Suprapubic skin (tissue), 3 donors: Measurements from ENCODE around the gene RARB.

Experiments used
- POLR2A ChIP-seq, 2 donors: fragments of 450-650 bp; IDR thresholded peaks; one replicate each; pipeline ENCODE4 v1.6.1; 2017; ENCODE audit warnings: antibody characterized with exemption in 2 of 2, mild to moderate bottlenecking in 2 of 2, moderate library complexity in 2 of 2
- TF ChIP-seq, protein P1 (sequence below), 2 donors: fragments of 200-600 bp in 1 of 2; fragments of 450-650 bp in 1 of 2; sonication (generic) in 1 of 2; IDR thresholded peaks; one replicate each; pipeline ENCODE4 v1.5.1; 2016 to 2019; ENCODE audit warnings: antibody characterized with exemption in 2 of 2, mild to moderate bottlenecking in 1 of 2, moderate library complexity in 1 of 2

GRCh38 chr3:25619382-25619781 lies 191.3 kb downstream of the RARB start:
- TF ChIP-seq, protein P1, sequence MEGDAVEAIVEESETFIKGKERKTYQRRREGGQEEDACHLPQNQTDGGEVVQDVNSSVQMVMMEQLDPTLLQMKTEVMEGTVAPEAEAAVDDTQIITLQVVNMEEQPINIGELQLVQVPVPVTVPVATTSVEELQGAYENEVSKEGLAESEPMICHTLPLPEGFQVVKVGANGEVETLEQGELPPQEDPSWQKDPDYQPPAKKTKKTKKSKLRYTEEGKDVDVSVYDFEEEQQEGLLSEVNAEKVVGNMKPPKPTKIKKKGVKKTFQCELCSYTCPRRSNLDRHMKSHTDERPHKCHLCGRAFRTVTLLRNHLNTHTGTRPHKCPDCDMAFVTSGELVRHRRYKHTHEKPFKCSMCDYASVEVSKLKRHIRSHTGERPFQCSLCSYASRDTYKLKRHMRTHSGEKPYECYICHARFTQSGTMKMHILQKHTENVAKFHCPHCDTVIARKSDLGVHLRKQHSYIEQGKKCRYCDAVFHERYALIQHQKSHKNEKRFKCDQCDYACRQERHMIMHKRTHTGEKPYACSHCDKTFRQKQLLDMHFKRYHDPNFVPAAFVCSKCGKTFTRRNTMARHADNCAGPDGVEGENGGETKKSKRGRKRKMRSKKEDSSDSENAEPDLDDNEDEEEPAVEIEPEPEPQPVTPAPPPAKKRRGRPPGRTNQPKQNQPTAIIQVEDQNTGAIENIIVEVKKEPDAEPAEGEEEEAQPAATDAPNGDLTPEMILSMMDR (IDR thresholded peaks at IDR 0.05), result no peak
- no peak for TF ChIP-seq POLR2A (IDR thresholded peaks at IDR 0.05)
